ENCODE results near the gene ARPC5L. TPM values are rescaled to one million over a fixed set of nuclear protein-coding genes. Genes with fewer than 3 reads are reported as not detected.
"Not testable (repeated sequence)": the region's sequence is repeated elsewhere in the genome, so short reads cannot be mapped to it uniquely, and the experiment has no call there.

ARPC5L gene
- total and polyA plus RNA-seq, 2 of the 8 experiments (the other 6 are each of a cell fraction or from before 2014, with no cell fraction given) = 34.1 to 50.6 TPM

GRCh38 chr9:124838567-124839275, 23.2 kb upstream of the ARPC5L start:
- not testable (repeated sequence) for H4K8ac ChIP-seq (ENCODE audit: extremely low read depth, insufficient read depth, low read length); H2BK12ac ChIP-seq (ENCODE audit: low read depth, low read length); H2AFZ ChIP-seq (ENCODE audit: low read length); H2AK5ac ChIP-seq (ENCODE audit: low read depth, low read length); H3K9ac ChIP-seq (replicated peaks in 1 of 4; ENCODE audit: extremely low read depth in 1 of 4, low read depth in 3 of 4, low read length in 3 of 4); H2BK20ac ChIP-seq (ENCODE audit: low read length); H2BK15ac ChIP-seq (ENCODE audit: low read length); H3K4me3 ChIP-seq (ENCODE audit: extremely low read depth in 1 of 4, insufficient read depth in 2 of 4, low read depth in 3 of 4, low read length in 4 of 4); DNase-seq (ENCODE audit: low read depth in 1 of 2, low spot score in 2 of 2); H3K23ac ChIP-seq (ENCODE audit: insufficient read length); H4K91ac ChIP-seq (replicated peaks; ENCODE audit: insufficient read length, low read length); H3K79me2 ChIP-seq (ENCODE audit: control insufficient read depth in 1 of 2, insufficient read depth in 2 of 2, low read length in 2 of 2); H3K56ac ChIP-seq (replicated peaks; ENCODE audit: insufficient read length, low read depth, low read length); H4K5ac ChIP-seq (ENCODE audit: insufficient read length, low read depth, low read length); H3K27me3 ChIP-seq (replicated peaks in 1 of 4; ENCODE audit: control insufficient read depth in 3 of 4, extremely low read depth in 1 of 4, insufficient read depth in 3 of 4, low read length in 3 of 4); H3K4ac ChIP-seq (replicated peaks; ENCODE audit: insufficient read length, low read depth, low read length); H3K23me2 ChIP-seq (ENCODE audit: low read depth, low read length); H3K36me3 ChIP-seq (ENCODE audit: control insufficient read depth in 2 of 4, insufficient read depth in 4 of 4, low read length in 3 of 4); H3K79me1 ChIP-seq (ENCODE audit: low read depth, low read length); H3K4me2 ChIP-seq (ENCODE audit: insufficient read depth in 1 of 2, low read depth in 2 of 2, low read length in 2 of 2); FAIRE-seq; H3K18ac ChIP-seq (ENCODE audit: extremely low read depth, low read length); H4K20me1 ChIP-seq (replicated peaks in 1 of 2; ENCODE audit: control insufficient read depth in 1 of 2, insufficient read depth in 2 of 2, low read length in 2 of 2); H3K9me3 ChIP-seq (ENCODE audit: insufficient read depth in 2 of 2, low read depth in 1 of 2, low read length in 1 of 2); H2BK120ac ChIP-seq (replicated peaks; ENCODE audit: low read depth, low read length); H3K14ac ChIP-seq (ENCODE audit: insufficient read length); H2BK5ac ChIP-seq (ENCODE audit: low read depth, low read length); H3K27ac ChIP-seq (ENCODE audit: low read depth, low read length)
- POLR2A ChIA-PET (ENCODE audit: partially characterized antibody) = interaction anchor here (1.0 to 6.4 kb wide), 7 partner anchors 9 to 62 kb away, joined by 3 to 29 read pairs (median 4); partner anchors contain the start of genes ARPC5L, OLFML2A and RPL35
- H3K4me1 ChIP-seq (replicated peaks in 1 of 4; ENCODE audit: control insufficient read depth in 3 of 4, insufficient read depth in 4 of 4, low read length in 3 of 4) = peaks cover 0 to 14% (median 3%) of the 10 kb centered on the region in 4 experiments; a peak in 4 of 7 replicates
- WGBS, 2 experiments (ENCODE audit: extremely low coverage in 1 of 2, insufficient coverage in 1 of 2, insufficient read length in 1 of 2, insufficient replicate concordance in 2 of 2, low coverage in 1 of 2, low lambda C conversion rate in 2 of 2, missing lambda C conversion rate in 1 of 2) = 94% methylated on average over 25 of the region's 52 CpGs; no CpG with 5 or more reads in 1 of the 2 experiments
- CTCF ChIA-PET (ENCODE audit: partially characterized antibody) = interaction anchor here (0.6 to 65.2 kb wide), 8 partner anchors 11 to 1088 kb away, joined by 3 to 1529 read pairs (median 9); partner anchors contain the start of genes ARPC5L, NR6A1, OLFML2A and RABEPK

Measured in H1 (cell line).